GM19324 (cell line): ENCODE measurements around the gene EIF4G1.
A peak's percentile ranks its signal among the peaks of the same experiment; 100 is the strongest.

Experiments used
- ATAC-seq: cut with Tn5 transposase; IDR thresholded peaks from one replicate; pipeline ENCODE4 v1.9.1; 2021; ENCODE audit warnings: mild to moderate bottlenecking, moderate library complexity; ENCODE audit not compliant: unreplicated experiment, low FRiP score

Gene EIF4G1

DNA sequence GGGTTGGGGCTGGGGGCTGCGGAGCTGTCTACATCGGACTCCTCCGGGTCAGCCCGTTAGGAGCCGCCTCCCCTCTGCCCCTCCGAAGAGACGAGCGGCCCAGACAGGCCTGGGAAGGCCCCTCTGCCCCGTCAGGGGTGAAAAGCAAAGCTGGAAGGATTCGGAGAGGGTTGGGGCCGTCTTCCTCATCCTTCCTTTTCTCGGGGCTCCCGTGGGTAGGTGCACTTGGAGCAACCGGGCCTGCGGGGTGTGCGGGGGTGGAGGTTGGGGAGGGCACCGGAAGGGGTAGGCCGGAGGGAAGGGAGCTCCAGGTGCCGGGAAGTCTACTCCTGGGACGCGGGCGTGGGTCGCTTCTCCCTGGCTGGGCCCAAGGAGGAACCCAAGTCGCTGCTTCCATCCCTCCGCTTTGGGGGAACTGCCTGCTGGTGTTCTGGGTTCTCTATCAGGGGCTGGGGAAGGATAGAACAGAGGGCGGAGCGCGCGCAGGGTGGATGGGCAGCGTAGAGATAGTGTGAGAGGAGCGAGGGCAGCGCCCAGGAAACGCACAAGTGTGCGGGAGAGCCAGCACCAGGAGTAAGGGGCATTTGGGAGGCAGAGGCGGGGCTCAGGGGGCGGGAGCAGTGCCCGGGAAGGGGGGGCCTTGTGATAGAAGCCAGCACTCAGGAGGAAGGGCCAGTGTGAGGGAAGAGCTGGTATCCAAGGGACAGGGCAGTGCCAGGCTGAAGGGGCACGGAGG lies 47.7 kb downstream of the EIF4G1 start:
- ATAC-seq: no peak

DNA sequence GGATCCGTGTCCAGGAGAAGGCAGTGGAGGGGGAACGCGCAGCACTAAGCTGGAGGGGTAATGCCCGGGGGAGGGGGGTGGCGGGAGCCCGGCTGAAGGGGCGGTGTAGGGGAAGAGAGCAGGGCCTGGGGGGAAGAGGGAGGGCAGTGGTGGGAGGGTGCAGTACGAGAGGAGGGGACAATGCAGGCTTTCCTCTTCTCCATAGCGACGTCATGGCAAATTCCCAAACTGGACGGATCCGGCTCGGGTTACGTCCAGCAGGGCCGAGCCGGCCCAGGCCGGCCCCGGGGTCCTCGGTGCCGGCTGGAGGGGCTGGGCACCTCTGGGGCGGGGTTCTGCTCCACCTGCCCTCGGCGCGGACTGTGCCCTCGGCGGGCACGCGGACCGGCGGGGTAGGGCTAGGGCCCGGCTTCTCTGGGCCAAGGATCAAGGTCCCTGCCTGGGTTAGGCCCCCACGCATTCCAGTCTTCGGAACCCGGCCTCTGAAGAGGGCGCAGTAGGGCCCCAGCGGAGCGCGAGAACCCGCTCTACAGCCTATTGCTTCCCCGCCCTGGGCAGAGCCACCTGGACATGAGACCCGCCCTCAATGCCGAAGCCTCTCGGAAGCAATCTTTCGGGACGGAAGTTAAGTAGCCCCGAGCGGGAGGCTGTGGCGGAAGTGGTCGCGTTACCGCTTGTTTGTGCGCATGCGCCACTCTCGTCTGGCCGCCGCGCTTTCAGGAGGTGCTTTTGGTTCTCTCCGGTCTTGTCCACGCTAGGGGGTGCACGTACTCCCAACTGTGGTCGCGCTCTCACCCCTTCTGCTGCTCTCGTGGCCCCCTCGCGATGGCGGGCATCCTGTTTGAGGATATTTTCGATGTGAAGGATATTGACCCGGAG lies 48.5 kb downstream of the EIF4G1 start:
- ATAC-seq: peak; percentile 86

DNA sequence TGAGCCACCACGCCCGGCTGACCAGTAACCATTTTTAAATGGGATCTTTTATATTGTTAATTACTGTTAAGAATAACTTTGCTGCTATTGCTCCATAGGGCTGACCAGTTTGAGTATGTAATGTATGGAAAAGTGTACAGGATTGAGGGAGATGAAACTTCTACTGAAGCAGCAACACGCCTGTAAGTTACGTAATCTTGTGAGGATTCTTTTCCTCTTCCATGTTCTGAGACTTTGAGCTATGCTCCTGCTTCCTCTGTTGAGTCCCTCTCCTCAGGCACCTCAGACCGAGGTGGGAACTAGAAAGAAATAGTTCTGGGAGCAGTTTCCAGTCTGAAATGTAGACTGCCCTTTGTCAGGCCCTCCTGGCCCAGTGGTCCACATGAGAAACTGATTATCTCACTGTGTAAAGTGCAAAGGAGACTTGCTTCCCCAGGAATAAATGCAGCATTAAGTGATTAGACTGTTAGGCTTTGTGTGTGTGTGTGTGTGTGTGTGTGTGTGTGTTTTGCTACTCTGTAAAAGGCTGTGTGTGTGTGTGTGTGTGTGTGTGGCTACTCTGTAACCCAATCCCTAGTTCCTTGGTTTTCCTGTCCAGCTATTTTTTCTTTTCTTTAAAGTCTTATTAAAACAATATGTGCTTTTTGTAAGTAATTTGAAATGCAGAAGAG lies 52.3 kb downstream of the EIF4G1 start:
- no peak for ATAC-seq

DNA sequence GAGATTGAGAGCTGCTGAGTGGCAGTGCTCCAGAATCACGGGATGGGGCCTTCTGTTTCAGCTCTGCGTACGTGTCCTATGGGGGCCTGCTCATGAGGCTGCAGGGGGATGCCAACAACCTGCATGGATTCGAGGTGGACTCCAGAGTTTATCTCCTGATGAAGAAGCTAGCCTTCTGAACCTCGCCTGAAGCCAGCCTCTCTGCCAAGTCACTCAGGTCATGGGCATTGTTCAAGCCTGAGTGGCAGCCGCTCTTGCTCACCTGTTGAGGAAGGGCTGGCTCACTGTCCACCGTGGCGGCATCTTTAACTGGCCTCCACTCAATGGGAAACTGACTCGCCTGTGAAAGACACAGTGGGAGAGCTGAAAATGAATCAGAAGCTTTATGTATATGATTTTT lies 53.7 kb downstream of the EIF4G1 start:
- ATAC-seq: no peak

DNA sequence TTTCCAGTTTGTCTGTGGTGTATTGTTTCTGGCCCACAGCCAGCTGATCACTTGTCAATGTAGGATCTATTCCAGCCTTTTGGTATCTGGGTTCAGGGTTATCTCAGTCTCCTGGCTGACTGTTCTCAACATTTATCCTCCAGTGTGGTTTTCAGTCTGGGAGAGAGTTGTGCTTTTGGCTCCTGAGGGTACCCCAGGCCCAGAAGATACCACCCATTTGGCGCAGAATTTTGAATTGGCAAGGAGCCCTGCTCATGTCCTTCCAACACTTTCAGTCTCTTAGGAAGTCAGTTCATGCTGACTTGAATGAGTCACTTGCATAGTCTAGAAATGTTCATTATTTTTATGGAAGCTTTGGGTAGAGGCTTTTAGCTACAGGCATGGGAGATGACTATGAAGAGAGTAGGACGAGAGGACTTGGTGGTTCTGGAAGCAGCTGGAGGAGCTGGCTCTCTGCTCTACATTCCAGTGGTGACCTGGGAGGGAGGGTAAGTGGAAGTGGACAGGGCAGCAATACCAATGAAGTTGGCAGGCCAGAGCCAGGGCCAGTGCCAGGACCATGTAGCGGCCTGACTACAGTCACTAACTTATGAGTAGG lies 54.3 kb downstream of the EIF4G1 start:
- ATAC-seq: no peak

DNA sequence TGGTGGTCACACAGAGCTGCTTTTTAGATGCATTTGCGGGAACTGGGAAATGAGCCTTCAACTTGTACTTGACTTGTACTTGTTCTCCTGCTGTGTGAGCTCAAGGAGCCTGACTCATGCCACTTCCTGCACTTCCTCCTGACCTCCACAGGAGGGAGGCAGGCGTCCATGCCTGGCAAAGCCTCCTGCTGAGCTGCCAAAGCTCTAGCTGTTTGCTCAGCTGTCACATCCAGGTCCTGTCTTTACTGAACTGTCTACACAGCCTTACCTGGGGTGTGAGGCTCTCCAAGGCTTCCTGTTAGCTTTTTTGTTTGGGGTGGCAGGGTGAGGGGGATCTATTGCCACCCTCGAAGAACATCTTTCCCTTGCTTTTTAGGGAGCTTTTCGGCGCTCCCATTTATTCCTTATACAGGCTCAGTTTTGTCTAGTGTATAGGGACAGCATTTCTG lies 57.2 kb downstream of the EIF4G1 start:
- ATAC-seq: no peak

DNA sequence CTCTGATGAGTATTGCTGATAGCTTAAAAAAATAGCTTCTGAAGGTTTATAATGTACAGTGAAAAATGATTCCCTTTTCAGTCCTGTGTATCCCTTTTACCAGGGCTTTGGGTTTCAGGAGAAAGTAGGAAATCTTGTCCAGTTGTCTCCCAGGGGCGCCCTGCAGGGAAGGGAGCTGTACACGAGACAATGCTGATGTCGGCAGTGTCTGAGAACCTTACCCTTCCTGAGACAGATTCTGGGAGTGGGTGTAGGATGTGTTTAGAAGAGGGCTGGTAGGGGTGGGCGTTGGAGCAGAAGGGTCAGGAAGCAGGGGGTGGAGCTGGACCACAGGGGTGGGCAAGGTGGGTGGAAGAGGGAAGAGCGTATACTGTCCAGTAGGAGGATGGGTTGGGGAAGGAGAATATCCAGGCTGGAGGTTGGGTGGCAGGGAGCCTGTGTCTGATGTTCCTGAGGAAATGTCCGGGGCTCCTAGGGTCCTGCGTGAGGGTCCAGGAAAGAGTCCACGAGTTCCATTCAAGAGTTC lies 58.0 kb downstream of the EIF4G1 start:
- no peak for ATAC-seq

DNA sequence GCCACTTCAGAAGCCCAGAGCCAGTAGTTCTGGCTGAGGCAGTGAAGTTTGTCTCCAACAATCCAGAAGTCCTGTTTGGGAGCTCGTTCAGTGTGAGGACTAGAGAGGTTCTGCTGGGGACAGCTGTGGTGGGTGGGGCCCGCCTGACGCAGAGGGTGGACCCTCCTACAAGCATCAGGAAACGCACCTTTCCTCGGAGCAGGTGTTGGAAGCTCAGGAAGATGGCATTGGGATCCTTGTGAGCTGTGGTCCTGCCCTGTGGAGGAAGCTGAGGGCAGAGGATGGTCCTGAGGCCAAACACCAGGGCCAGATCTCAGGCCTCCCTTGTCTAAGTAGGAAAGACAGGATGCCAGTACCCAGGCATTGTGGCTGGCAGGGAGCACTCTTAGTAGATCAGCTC lies 58.5 kb downstream of the EIF4G1 start:
- no peak for ATAC-seq

DNA sequence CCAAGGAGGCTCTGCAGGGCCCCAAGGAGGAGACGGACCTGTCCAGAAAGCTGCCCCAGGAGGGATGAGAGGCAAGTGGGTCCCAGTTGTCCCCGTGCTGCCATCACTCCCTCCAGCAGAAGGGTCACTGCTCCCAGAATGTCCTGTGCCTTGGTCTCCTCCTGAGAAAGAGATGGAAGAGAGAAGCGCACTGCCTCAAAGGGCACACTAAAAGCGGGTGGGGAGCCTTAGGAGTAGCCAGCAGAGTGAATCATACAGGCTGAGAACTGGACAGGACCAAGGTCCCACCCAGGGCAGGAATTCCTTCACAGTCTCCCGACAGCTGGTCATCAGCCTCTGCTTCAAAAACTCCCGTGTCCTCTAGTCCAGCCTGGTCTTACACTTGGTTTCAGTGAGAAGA lies 59.0 kb downstream of the EIF4G1 start:
- no peak for ATAC-seq

DNA sequence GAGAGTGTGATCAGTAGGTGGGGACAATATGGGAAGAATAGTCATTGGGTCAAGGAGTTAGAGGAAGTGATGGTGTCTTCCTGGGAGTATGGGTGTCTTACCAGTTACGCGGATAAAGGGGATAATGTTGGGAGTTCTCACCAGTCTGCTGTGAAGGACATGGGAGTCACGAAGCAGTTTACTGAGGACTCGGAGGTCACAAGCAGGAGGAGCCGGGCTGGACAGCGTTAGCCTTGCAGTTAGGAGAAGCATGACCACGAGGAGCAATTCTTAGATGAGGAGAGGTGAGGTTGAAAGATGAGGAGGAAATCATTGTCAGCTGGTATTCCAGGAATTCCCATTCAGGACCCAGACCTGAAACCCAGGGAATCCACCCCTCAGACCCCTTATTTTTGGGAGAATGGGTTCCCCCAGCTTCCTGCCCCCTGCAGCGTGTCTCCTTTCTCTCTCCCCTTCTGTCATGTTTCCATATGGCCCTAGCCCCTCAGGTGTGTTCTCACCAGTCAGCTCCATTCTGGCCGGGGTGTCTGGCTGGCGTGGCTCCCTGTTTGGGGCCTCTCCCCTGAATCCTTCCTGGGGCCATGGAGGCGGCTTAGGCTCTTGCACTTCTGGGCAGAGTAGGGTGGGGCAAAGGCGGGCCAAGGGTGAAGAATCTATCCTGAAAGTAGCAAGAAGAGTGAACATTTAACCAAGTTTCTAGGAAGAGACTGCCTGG lies 61.5 kb downstream of the EIF4G1 start:
- ATAC-seq: no peak

DNA sequence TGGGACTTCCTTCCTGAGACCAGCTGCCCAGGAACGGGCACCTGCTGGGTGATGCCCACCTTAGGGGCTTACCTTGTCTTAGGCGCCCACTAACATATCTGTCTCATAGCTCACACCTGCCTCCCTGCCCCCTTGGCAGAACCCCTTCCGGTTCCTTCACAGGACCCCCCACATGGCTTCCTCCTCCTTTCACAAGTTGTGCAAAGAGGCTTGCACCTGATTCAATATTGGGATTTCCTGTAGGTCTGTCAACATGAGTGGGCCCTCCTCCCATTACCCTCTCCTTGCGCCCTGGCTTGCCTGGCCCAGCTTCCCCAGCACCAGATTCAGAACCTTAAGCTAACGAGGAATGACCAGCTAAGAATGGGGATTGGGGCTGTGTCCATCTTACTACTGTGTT lies 63.0 kb downstream of the EIF4G1 start:
- no peak for ATAC-seq

DNA sequence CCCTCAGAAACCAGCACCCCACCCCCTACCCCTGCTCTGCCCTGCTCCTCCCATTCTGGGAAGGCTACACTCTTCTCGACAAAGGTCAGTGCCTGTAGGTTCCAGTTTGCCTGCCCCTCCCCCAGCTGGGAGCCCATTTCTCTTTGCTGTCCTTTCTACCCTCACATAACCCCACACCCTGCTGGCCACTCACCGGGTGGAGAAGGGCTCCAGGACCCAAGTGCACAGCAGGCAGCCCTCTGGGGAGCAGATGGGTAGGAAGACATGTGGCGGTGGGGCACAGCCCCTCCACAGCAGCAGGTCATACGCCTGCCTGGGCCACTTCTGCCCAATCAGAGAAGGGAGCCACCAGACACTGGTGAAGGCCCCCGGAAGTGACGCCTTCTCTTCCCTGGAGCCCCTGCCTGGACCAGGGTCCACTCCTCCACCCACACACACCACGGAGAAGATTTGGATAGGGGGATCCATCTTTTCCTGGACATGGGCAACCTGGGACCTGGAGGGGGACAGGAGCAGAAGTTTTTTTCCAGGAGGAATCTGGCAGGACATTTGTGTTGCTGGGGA lies 63.6 kb downstream of the EIF4G1 start, which contains the start of gene THPO:
TSS of gene THPO (minus strand) at position 326 of the 564 bp plus-strand sequence. CDS start 1,948 bp downstream, outside the sequence.
- ATAC-seq: no peak

DNA sequence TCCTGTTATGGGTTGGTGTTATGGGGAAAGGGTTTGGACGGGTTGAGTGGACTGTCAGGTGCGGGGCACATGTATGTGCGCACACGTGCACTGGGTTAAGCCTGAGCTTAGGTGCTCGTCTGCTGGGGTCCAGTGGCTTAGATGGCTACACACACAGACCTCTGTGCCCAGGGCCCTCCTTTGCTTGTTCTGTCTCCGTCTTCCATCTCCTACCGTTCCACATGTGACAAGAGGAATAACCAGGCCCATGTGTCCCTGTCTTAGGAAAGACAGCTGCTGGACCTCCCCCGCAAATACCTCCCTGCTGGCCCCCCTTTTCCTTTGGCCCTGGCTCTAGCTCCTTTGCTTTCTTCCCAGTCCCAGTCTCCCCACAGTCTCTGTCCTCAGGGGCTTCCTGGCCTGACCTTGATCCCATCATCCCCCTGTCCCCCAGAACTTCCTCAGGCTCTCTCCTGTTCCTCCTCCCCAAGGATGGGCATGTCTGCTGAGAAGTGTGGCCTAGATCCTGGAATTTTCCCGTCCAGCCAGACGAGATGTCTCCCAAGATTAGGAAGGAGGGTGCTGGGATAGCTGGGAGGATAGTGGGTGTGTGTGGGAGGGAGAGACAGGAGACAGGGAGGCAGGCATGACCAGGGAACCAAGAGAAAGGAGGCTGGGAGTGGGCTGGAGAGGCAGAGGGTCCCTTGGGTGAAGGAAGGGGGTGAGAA lies 64.4 kb downstream of the EIF4G1 start:
- no peak for ATAC-seq

DNA sequence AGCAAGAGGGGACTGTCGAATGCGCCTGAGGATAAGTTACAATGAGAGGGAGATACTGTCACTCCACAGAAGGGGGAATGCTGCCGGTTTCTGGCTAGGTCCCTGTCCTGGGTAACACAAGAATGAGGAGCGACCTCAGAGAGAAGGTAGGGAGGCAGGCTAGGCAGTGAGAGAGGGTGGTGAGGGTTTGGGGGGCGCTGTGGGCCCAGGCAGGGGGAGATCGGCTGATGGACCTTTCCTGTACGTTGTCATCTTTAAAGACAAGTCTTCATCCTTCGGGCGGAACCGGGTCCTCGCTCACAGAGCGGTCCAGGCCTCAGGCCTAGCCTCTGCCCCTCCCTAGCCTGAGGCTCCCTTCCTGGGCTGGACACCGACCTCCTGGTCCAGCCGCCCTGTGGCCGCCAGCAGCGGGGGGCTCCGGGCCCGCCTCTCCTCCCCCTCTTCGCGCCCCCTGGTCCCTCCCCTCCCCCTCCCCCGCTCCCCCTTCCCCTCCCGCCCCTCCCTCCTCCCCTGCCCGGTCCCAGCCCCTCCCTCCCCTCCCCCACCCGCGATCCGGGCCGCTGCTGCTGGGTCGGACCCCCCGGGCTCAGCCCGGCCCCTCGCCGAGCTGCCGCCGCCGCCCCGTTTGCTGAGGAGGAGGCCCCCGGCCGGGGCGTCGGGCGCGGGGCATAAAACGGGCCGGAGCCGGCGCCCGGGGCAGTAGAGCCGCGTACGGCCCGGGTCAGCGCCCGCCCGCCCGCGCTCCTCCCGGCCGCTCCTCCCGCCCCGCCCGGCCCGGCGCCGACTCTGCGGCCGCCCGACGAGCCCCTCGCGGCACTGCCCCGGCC lies 65.2 kb downstream of the EIF4G1 start, which contains the start of gene CHRD:
TSS of gene CHRD (plus strand) at position 697 of the 827 bp plus-strand sequence. CDS start 265 bp downstream, outside the sequence.
- no peak for ATAC-seq

DNA sequence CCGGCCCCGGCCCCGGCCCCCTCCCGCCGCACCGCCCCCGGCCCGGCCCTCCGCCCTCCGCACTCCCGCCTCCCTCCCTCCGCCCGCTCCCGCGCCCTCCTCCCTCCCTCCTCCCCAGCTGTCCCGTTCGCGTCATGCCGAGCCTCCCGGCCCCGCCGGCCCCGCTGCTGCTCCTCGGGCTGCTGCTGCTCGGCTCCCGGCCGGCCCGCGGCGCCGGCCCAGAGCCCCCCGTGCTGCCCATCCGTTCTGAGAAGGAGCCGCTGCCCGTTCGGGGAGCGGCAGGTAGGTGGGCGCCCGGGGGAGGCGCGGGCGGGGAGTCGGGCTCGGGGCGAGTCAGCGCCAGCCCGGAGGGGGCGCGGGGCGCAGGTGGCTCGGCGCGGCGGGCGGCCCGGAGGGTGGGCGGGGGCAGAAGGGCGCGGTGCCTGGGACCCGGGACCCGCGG lies 65.8 kb downstream of the EIF4G1 start:
- ATAC-seq: no peak

DNA sequence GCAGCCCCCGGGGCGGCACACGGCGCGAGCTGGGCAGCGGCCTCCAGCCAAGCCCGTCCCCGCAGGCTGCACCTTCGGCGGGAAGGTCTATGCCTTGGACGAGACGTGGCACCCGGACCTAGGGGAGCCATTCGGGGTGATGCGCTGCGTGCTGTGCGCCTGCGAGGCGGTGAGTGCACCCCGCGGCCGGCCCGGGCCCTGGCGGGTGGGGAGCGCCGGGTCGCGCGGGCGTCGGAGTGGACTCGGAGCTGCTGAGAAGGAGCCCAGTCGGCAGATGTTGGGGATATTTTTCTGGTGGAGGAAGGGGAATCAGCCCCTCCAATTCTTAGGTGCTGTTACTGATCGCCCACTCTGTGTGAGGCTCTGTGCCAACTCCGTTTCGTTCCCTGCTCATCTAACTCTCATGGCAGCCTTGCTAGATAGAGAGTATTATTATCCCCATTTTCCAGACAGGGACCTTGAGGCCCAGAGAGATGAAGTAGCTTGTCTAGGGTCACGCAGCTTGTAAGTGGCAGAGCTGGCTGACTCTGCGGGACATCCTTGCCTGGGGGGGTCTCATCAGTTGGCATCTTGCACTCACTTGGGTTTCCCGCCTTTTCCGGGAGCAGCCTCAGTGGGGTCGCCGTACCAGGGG lies 66.3 kb downstream of the EIF4G1 start:
- no peak for ATAC-seq
